GM23338 (cell line): ENCODE data around the gene DIO1. TPM values are rescaled to one million over a fixed set of nuclear protein-coding genes. Genes with fewer than 3 reads are reported as not detected.

ENCODE experiments used
- ATAC-seq: fragments of 200-7000 bp; cut with Tn5 transposase; 3 replicates; pipeline ENCODE4 v1.9.1; 2020
- DNase-seq: peaks from one replicate; pipeline ENCODE4 v3.0.0-alpha.2; 2015; ENCODE audit warnings: low spot score
- H2AFZ ChIP-seq: fragments of 200-600 bp; sonication (generic); 2 replicates; pipeline ENCODE4 v1.8.0; 2016; ENCODE audit warnings: antibody characterized with exemption, mild to moderate bottlenecking, moderate library complexity
- H3F3A ChIP-seq: fragments of 200-600 bp; sonication (generic); replicated peaks from 2 replicates; pipeline ENCODE4 v1.8.0; 2017; ENCODE audit warnings: antibody characterized with exemption, mixed run types, low read depth
- H3K27ac ChIP-seq: fragments of 200-600 bp; sonication (generic); 2 replicates; pipeline ENCODE4 v1.6.1; 2016; ENCODE audit warnings: low read depth
- H3K27me3 ChIP-seq: fragments of 200-600 bp; sonication (generic); 2 replicates; pipeline ENCODE4 v1.8.0; 2016; ENCODE audit warnings: mild to moderate bottlenecking, mixed run types, moderate library complexity; ENCODE audit not compliant: insufficient read depth
- H3K36me3 ChIP-seq: fragments of 200-600 bp; sonication (generic); 2 replicates; pipeline ENCODE4 v1.8.0; 2016; ENCODE audit warnings: mild to moderate bottlenecking; ENCODE audit not compliant: insufficient read depth
- H3K4me1 ChIP-seq: fragments of 200-600 bp; sonication (generic); 2 replicates; pipeline ENCODE4 v1.8.0; 2016; ENCODE audit warnings: mild to moderate bottlenecking, moderate library complexity; ENCODE audit not compliant: insufficient read depth
- H3K4me2 ChIP-seq: fragments of 200-600 bp; sonication (generic); 2 replicates; pipeline ENCODE4 v1.7.1; 2017; ENCODE audit warnings: mixed run types
- H3K4me3 ChIP-seq: fragments of 200-600 bp; sonication (generic); 2 replicates; pipeline ENCODE4 v1.6.1; 2016; ENCODE audit warnings: mixed run types
- H3K79me2 ChIP-seq: fragments of 200-600 bp; sonication (generic); replicated peaks from 2 replicates; pipeline ENCODE4 v1.8.0; 2017; ENCODE audit warnings: mild to moderate bottlenecking; ENCODE audit not compliant: insufficient read depth
- H3K9me2 ChIP-seq: fragments of 200-600 bp; sonication (generic); 2 replicates; pipeline ENCODE4 v1.8.0; 2017; ENCODE audit not compliant: insufficient read depth
- H4K20me1 ChIP-seq: fragments of 200-600 bp; sonication (generic); replicated peaks from 2 replicates; pipeline ENCODE4 v1.8.0; 2017; ENCODE audit warnings: mild to moderate bottlenecking; ENCODE audit not compliant: insufficient read depth
- H3K27ac Mint-ChIP-seq: 2 replicates; pipeline ENCODE4 v1.8.0; 2020; ENCODE audit warnings: inconsistent platforms, mild to moderate bottlenecking, moderate library complexity, mixed read lengths
- H3K27me3 Mint-ChIP-seq: 3 replicates; pipeline ENCODE4 v1.8.0; 2022; ENCODE audit warnings: low read depth, mild to moderate bottlenecking, moderate library complexity, mixed read lengths, inconsistent platforms; ENCODE audit not compliant: insufficient read depth, poor library complexity
- H3K36me3 Mint-ChIP-seq: 3 replicates; pipeline ENCODE4 v1.8.0; 2021; ENCODE audit warnings: low read depth, mild to moderate bottlenecking, inconsistent platforms, moderate library complexity, mixed read lengths
- H3K4me1 Mint-ChIP-seq: 3 replicates; pipeline ENCODE4 v1.8.0; 2020; ENCODE audit warnings: mild to moderate bottlenecking, inconsistent platforms, mixed read lengths
- H3K4me3 Mint-ChIP-seq: 3 replicates; pipeline ENCODE4 v1.8.0; 2021; ENCODE audit warnings: moderate library complexity, mild to moderate bottlenecking, inconsistent platforms, mixed read lengths
- H3K9me3 Mint-ChIP-seq: 3 replicates; pipeline ENCODE4 v1.8.0; 2020; ENCODE audit warnings: moderate library complexity, mild to moderate bottlenecking, inconsistent platforms, mixed read lengths
- CREB1 ChIP-seq: fragments of 250-450 bp; sonication (Bioruptor Pico); IDR thresholded peaks from 2 replicates; pipeline ENCODE4 v1.5.0; 2020; ENCODE audit warnings: low read depth, mild to moderate bottlenecking, moderate library complexity
- REST ChIP-seq: IDR thresholded peaks from one replicate; pipeline ENCODE4 v1.6.1; 2018; ENCODE audit warnings: antibody characterized with exemption; ENCODE audit not compliant: unreplicated experiment
- ZNF331 ChIP-seq: fragments of 250-450 bp; sonication (Bioruptor Pico); IDR thresholded peaks from 2 replicates; pipeline ENCODE4 v1.5.0; 2020; ENCODE audit warnings: low read depth, mild to moderate bottlenecking, moderate library complexity
- polyA plus RNA-seq: library from polyadenylated mRNA; unstranded; fragments of >200 nt; fragmentation: Nextera tagmentation; extraction: Ambion mirVana; gene quantifications from 2 replicates; pipeline ENCODE4 v1.2.1, GENCODE V29; 2016
- total RNA-seq: library from RNA; depleted of rRNA; stranded (reverse); fragments of >200 nt; shearing (Covaris generic); gene quantifications from 2 replicates; pipeline ENCODE4 v1.2.3, GENCODE V29; 2014
- TF ChIP-seq, protein P1 (sequence below), 2 experiments: fragments of 200-600 bp in 1 of 2; sonication (generic) in 1 of 2; conservative IDR thresholded peaks; 2 replicates each; pipeline versions ENCODE4 v1.5.1 to v1.6.1; 2016 to 2017; ENCODE audit warnings: antibody characterized with exemption in 2 of 2, low read depth in 2 of 2, mild to moderate bottlenecking in 2 of 2, moderate library complexity in 1 of 2
- TF ChIP-seq, protein P2 (sequence below): fragments of 250-450 bp; sonication (Bioruptor Pico); IDR thresholded peaks from 2 replicates; pipeline ENCODE4 v1.5.0; 2020; ENCODE audit warnings: mild to moderate bottlenecking, moderate library complexity

Gene DIO1
- total and polyA plus RNA-seq, 2 experiments from 2014 or later: 0.27 TPM; not detected in 1

- H3K36me3 ChIP-seq: no peaks in the 10 kb centered on the region
- Mint-ChIP-seq H3K27me3 (no peaks in the 10 kb centered on the region), H3K36me3 (peaks cover 13% of the 10 kb centered on the region), H3K9me3 (no peaks in the 10 kb centered on the region), H3K27ac (no peak overlapping the region), H3K4me1 (no peaks in the 10 kb centered on the region), H3K4me3 (no peak overlapping the region)
- no peaks in the 10 kb centered on the region for H3F3A ChIP-seq
- H3K27me3 ChIP-seq: no peaks in the 10 kb centered on the region
- H3K9me2 ChIP-seq: no peaks in the 10 kb centered on the region
- DNase-seq (no peak), ATAC-seq (no peak)
- no peaks in the 10 kb centered on the region; the same call in 1 of the 2 replicates for H4K20me1 ChIP-seq
- no peaks in the 10 kb centered on the region for H3K79me2 ChIP-seq
- H3K4me3 ChIP-seq: no peak overlapping the region
- H3K4me1 ChIP-seq: no peaks in the 10 kb centered on the region
- TF ChIP-seq REST (no peak), ZNF331 (no peak), CREB1 (CRISPR knock-in tag) (no peak)
- TF ChIP-seq, protein P1, sequence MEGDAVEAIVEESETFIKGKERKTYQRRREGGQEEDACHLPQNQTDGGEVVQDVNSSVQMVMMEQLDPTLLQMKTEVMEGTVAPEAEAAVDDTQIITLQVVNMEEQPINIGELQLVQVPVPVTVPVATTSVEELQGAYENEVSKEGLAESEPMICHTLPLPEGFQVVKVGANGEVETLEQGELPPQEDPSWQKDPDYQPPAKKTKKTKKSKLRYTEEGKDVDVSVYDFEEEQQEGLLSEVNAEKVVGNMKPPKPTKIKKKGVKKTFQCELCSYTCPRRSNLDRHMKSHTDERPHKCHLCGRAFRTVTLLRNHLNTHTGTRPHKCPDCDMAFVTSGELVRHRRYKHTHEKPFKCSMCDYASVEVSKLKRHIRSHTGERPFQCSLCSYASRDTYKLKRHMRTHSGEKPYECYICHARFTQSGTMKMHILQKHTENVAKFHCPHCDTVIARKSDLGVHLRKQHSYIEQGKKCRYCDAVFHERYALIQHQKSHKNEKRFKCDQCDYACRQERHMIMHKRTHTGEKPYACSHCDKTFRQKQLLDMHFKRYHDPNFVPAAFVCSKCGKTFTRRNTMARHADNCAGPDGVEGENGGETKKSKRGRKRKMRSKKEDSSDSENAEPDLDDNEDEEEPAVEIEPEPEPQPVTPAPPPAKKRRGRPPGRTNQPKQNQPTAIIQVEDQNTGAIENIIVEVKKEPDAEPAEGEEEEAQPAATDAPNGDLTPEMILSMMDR (conservative IDR thresholded peaks at IDR 0.05; ENCODE audit: low read depth in 2 of 2): no peak
- TF ChIP-seq, protein P2, sequence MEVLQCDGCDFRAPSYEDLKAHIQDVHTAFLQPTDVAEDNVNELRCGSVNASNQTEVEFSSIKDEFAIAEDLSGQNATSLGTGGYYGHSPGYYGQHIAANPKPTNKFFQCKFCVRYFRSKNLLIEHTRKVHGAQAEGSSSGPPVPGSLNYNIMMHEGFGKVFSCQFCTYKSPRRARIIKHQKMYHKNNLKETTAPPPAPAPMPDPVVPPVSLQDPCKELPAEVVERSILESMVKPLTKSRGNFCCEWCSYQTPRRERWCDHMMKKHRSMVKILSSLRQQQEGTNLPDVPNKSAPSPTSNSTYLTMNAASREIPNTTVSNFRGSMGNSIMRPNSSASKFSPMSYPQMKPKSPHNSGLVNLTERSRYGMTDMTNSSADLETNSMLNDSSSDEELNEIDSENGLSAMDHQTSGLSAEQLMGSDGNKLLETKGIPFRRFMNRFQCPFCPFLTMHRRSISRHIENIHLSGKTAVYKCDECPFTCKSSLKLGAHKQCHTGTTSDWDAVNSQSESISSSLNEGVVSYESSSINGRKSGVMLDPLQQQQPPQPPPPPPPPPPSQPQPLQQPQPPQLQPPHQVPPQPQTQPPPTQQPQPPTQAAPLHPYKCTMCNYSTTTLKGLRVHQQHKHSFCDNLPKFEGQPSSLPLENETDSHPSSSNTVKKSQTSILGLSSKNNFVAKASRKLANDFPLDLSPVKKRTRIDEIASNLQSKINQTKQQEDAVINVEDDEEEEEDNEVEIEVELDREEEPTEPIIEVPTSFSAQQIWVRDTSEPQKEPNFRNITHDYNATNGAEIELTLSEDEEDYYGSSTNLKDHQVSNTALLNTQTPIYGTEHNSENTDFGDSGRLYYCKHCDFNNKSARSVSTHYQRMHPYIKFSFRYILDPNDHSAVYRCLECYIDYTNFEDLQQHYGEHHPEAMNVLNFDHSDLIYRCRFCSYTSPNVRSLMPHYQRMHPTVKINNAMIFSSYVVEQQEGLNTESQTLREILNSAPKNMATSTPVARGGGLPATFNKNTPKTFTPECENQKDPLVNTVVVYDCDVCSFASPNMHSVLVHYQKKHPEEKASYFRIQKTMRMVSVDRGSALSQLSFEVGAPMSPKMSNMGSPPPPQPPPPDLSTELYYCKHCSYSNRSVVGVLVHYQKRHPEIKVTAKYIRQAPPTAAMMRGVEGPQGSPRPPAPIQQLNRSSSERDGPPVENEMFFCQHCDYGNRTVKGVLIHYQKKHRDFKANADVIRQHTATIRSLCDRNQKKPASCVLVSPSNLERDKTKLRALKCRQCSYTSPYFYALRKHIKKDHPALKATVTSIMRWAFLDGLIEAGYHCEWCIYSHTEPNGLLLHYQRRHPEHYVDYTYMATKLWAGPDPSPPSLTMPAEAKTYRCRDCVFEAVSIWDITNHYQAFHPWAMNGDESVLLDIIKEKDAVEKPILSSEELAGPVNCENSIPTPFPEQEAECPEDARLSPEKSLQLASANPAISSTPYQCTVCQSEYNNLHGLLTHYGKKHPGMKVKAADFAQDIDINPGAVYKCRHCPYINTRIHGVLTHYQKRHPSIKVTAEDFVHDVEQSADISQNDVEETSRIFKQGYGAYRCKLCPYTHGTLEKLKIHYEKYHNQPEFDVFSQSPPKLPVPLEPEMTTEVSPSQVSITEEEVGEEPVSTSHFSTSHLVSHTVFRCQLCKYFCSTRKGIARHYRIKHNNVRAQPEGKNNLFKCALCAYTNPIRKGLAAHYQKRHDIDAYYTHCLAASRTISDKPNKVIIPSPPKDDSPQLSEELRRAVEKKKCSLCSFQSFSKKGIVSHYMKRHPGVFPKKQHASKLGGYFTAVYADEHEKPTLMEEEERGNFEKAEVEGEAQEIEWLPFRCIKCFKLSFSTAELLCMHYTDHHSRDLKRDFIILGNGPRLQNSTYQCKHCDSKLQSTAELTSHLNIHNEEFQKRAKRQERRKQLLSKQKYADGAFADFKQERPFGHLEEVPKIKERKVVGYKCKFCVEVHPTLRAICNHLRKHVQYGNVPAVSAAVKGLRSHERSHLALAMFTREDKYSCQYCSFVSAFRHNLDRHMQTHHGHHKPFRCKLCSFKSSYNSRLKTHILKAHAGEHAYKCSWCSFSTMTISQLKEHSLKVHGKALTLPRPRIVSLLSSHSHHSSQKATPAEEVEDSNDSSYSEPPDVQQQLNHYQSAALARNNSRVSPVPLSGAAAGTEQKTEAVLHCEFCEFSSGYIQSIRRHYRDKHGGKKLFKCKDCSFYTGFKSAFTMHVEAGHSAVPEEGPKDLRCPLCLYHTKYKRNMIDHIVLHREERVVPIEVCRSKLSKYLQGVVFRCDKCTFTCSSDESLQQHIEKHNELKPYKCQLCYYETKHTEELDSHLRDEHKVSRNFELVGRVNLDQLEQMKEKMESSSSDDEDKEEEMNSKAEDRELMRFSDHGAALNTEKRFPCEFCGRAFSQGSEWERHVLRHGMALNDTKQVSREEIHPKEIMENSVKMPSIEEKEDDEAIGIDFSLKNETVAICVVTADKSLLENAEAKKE (CRISPR knock-in tag): no peak
- no peak overlapping the region for H3K4me2 ChIP-seq
- H3K27ac ChIP-seq: no peak overlapping the region
- no peak overlapping the region for H2AFZ ChIP-seq
Observed at GRCh38 chr1:53850082-53850673, 43.8 kb upstream of the DIO1 start.
